Neural cell (in vitro differentiated cells): ENCODE results near the gene FGA. TPM values are rescaled to one million over a fixed set of nuclear protein-coding genes. Genes with fewer than 3 reads are reported as not detected.

Experiments used
- H2AFZ ChIP-seq: fragments of 200-600, 300-800 bp; sonication (generic), shearing (Covaris generic); 2 replicates; pipeline ENCODE4 v1.6.0; 2014; ENCODE audit warnings: low read depth, mild to moderate bottlenecking, antibody characterized with exemption, low read length, moderate library complexity
- H3F3A ChIP-seq: fragments of 200-600 bp; shearing (Covaris generic); 2 replicates; pipeline ENCODE4 v1.6.1; 2016; ENCODE audit warnings: mild to moderate bottlenecking, moderate library complexity, mixed read lengths, antibody characterized with exemption, low read length; ENCODE audit not compliant: insufficient read depth, poor library complexity, severe bottlenecking
- H3K27ac ChIP-seq: fragments of 200-600, 300-800 bp; sonication (generic), shearing (Covaris generic); 2 replicates; pipeline ENCODE4 v1.5.1; 2014; ENCODE audit warnings: mild to moderate bottlenecking, low read length, moderate library complexity
- H3K27me3 ChIP-seq: fragments of 300-800, 200-600 bp; sonication (generic), shearing (Covaris generic); 2 replicates; pipeline ENCODE4 v1.6.0; 2014; ENCODE audit warnings: mild to moderate bottlenecking, low read depth, low read length, moderate library complexity; ENCODE audit not compliant: insufficient read depth
- H3K36me3 ChIP-seq: fragments of 300-800, 200-600 bp; sonication (generic), shearing (Covaris generic); 2 replicates; pipeline ENCODE4 v1.5.1; 2014; ENCODE audit warnings: mild to moderate bottlenecking, antibody characterized with exemption, low read length, moderate library complexity; ENCODE audit not compliant: insufficient read depth
- H3K4me2 ChIP-seq: fragments of 300-800, 200-600 bp; sonication (generic), shearing (Covaris generic); 2 replicates; pipeline ENCODE4 v1.6.0; 2014; ENCODE audit warnings: mild to moderate bottlenecking, low read length
- H3K4me3 ChIP-seq: fragments of 300-800, 200-600 bp; sonication (generic), shearing (Covaris generic); 2 replicates; pipeline ENCODE4 v1.5.1; 2014; ENCODE audit warnings: mild to moderate bottlenecking, low read length, moderate library complexity
- H3K79me2 ChIP-seq: fragments of 200-600 bp; shearing (Covaris generic); replicated peaks from 2 replicates; pipeline ENCODE4 v1.6.0; 2014; ENCODE audit warnings: mild to moderate bottlenecking, low read length, moderate library complexity; ENCODE audit not compliant: insufficient read depth
- H3K9ac ChIP-seq: fragments of 300-800, 200-600 bp; sonication (generic), shearing (Covaris generic); 2 replicates; pipeline ENCODE4 v1.6.1; 2016; ENCODE audit warnings: mild to moderate bottlenecking, low read length, mixed read lengths
- H3K9me2 ChIP-seq: fragments of 200-600 bp; shearing (Covaris generic); 2 replicates; pipeline ENCODE4 v1.6.1; 2016; ENCODE audit warnings: mild to moderate bottlenecking, low read length, mixed read lengths; ENCODE audit not compliant: insufficient read depth
- H3K9me3 ChIP-seq: fragments of 200-600, 300-800 bp; sonication (generic), shearing (Covaris generic); 2 replicates; pipeline ENCODE4 v1.6.1; 2016; ENCODE audit warnings: mild to moderate bottlenecking, mixed run types, low read length, moderate library complexity, mixed read lengths
- H4K20me1 ChIP-seq: fragments of 200-600 bp; shearing (Covaris generic); 2 replicates; pipeline ENCODE4 v1.6.1; 2016; ENCODE audit warnings: mild to moderate bottlenecking, mixed run types; ENCODE audit not compliant: insufficient read depth
- EP300 ChIP-seq: fragments of 450-650 bp; conservative IDR thresholded peaks from 2 replicates; pipeline ENCODE4 v1.6.1; 2014; ENCODE audit warnings: antibody characterized with exemption, mild to moderate bottlenecking, moderate library complexity; ENCODE audit not compliant: poor library complexity, severe bottlenecking
- EZH2 ChIP-seq: fragments of 200-600, 300-800 bp; shearing (Covaris generic), sonication (generic); IDR thresholded peaks from 2 replicates; pipeline ENCODE4 v1.6.1; 2014; ENCODE audit warnings: antibody characterized with exemption, low read length, borderline replicate concordance, mild to moderate bottlenecking; ENCODE audit not compliant: insufficient read depth, poor library complexity, severe bottlenecking
- MXI1 ChIP-seq: fragments of 450-650 bp; conservative IDR thresholded peaks from 2 replicates; pipeline ENCODE4 v1.6.1; 2014; ENCODE audit warnings: antibody characterized with exemption, mild to moderate bottlenecking; ENCODE audit not compliant: poor library complexity, severe bottlenecking
- POLR2AphosphoS5 ChIP-seq: IDR thresholded peaks from 2 replicates; pipeline ENCODE4 v1.6.1; 2012
- RAD21 ChIP-seq: fragments of 450-650 bp; conservative IDR thresholded peaks from 2 replicates; pipeline ENCODE4 v1.6.1; 2014; ENCODE audit warnings: antibody characterized with exemption, mild to moderate bottlenecking, moderate library complexity
- SMC3 ChIP-seq: fragments of 450-650 bp; conservative IDR thresholded peaks from 2 replicates; pipeline ENCODE4 v1.6.1; 2014; ENCODE audit warnings: antibody characterized with exemption, mild to moderate bottlenecking, moderate library complexity; ENCODE audit not compliant: poor library complexity
- TAF1 ChIP-seq: IDR thresholded peaks from 2 replicates; pipeline ENCODE4 v1.6.1; 2012; ENCODE audit warnings: low read depth
- polyA plus RNA-seq: library from polyadenylated mRNA; depleted of rRNA; stranded (reverse); fragments of >200 nt; gene quantifications from 2 replicates; pipeline ENCODE4 v1.2.3, GENCODE V29; 2014
- TF ChIP-seq, protein P1 (sequence below): fragments of 450-650 bp; IDR thresholded peaks from 2 replicates; pipeline ENCODE4 v1.5.1; 2014; ENCODE audit warnings: antibody characterized with exemption, mild to moderate bottlenecking, moderate library complexity; ENCODE audit not compliant: poor library complexity, severe bottlenecking
- TF ChIP-seq, protein P2 (sequence below): IDR thresholded peaks from 2 replicates; pipeline ENCODE4 v1.6.1; 2012; ENCODE audit warnings: borderline replicate concordance

FGA gene
- polyA plus RNA-seq, 1 donor from 2014 or later: not detected

GRCh38 chr4:154616287-154616686 is 25.7 kb upstream of the FGA start:
- H3K4me2 ChIP-seq: no peak overlapping the region
- no peak overlapping the region for H2AFZ ChIP-seq
- H3K79me2 ChIP-seq: no peaks in the 10 kb centered on the region
- H3K9me2 ChIP-seq: no peaks in the 10 kb centered on the region
- no peaks in the 10 kb centered on the region for H3F3A ChIP-seq
- no peak overlapping the region for H3K9ac ChIP-seq
- H3K9me3 ChIP-seq: no peaks in the 10 kb centered on the region
- H3K27ac ChIP-seq: no peak overlapping the region
- no peak overlapping the region for H3K4me3 ChIP-seq
- no peaks in the 10 kb centered on the region for H4K20me1 ChIP-seq
- H3K36me3 ChIP-seq: no peaks in the 10 kb centered on the region
- TF ChIP-seq MXI1: no peak
- TF ChIP-seq EP300: no peak
- TF ChIP-seq POLR2AphosphoS5: no peak
- TF ChIP-seq EZH2: no peak
- TF ChIP-seq RAD21: no peak
- H3K27me3 ChIP-seq: no peaks in the 10 kb centered on the region

- Histone ChIP-seq H3K4me2 (no peak overlapping the region), H3K79me2 (no peaks in the 10 kb centered on the region), H3K36me3 (no peaks in the 10 kb centered on the region), H3K27ac (no peak overlapping the region), H3K9ac (no peak overlapping the region), H3F3A (no peaks in the 10 kb centered on the region), H2AFZ (no peak overlapping the region), H3K4me3 (no peak overlapping the region), H4K20me1 (no peaks in the 10 kb centered on the region), H3K27me3 (no peaks in the 10 kb centered on the region), H3K9me2 (no peaks in the 10 kb centered on the region), H3K9me3 (no peaks in the 10 kb centered on the region)
- TF ChIP-seq, protein P1, sequence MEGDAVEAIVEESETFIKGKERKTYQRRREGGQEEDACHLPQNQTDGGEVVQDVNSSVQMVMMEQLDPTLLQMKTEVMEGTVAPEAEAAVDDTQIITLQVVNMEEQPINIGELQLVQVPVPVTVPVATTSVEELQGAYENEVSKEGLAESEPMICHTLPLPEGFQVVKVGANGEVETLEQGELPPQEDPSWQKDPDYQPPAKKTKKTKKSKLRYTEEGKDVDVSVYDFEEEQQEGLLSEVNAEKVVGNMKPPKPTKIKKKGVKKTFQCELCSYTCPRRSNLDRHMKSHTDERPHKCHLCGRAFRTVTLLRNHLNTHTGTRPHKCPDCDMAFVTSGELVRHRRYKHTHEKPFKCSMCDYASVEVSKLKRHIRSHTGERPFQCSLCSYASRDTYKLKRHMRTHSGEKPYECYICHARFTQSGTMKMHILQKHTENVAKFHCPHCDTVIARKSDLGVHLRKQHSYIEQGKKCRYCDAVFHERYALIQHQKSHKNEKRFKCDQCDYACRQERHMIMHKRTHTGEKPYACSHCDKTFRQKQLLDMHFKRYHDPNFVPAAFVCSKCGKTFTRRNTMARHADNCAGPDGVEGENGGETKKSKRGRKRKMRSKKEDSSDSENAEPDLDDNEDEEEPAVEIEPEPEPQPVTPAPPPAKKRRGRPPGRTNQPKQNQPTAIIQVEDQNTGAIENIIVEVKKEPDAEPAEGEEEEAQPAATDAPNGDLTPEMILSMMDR: no peak
- TF ChIP-seq SMC3 (no peak), RAD21 (no peak), TAF1 (no peak), EP300 (no peak), EZH2 (no peak), MXI1 (no peak), POLR2AphosphoS5 (no peak)
- TF ChIP-seq, protein P2, sequence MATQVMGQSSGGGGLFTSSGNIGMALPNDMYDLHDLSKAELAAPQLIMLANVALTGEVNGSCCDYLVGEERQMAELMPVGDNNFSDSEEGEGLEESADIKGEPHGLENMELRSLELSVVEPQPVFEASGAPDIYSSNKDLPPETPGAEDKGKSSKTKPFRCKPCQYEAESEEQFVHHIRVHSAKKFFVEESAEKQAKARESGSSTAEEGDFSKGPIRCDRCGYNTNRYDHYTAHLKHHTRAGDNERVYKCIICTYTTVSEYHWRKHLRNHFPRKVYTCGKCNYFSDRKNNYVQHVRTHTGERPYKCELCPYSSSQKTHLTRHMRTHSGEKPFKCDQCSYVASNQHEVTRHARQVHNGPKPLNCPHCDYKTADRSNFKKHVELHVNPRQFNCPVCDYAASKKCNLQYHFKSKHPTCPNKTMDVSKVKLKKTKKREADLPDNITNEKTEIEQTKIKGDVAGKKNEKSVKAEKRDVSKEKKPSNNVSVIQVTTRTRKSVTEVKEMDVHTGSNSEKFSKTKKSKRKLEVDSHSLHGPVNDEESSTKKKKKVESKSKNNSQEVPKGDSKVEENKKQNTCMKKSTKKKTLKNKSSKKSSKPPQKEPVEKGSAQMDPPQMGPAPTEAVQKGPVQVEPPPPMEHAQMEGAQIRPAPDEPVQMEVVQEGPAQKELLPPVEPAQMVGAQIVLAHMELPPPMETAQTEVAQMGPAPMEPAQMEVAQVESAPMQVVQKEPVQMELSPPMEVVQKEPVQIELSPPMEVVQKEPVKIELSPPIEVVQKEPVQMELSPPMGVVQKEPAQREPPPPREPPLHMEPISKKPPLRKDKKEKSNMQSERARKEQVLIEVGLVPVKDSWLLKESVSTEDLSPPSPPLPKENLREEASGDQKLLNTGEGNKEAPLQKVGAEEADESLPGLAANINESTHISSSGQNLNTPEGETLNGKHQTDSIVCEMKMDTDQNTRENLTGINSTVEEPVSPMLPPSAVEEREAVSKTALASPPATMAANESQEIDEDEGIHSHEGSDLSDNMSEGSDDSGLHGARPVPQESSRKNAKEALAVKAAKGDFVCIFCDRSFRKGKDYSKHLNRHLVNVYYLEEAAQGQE: no peak
Measured at GRCh38 chr4:154615211-154615610, 24.7 kb upstream of the FGA start.

DNA sequence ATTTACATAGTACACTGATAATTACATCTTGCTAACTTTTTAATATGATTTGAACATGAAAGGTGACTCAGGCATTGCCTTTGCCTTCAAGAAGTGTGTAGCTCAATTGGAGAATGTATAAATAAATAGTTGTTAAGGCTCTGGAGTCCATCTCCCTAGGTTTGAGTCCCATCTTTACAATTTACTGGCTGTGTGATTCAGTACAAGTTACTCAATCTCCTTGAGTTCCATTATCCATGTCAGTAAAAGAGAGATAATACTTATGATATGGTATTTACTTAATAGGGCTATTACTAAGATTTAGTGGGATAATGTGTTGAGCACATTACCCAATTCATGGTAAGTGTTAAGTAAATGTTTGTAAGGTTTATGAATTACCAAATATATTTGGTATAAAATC is 23.8 kb upstream of the FGA start:
- no peaks in the 10 kb centered on the region for H3K9me3 ChIP-seq
- H3K27me3 ChIP-seq: no peaks in the 10 kb centered on the region
- H3K27ac ChIP-seq: no peak overlapping the region
- TF ChIP-seq EZH2 (no peak), TAF1 (no peak), RAD21 (no peak)
- TF ChIP-seq, protein P2: no peak
- no peaks in the 10 kb centered on the region for H3F3A ChIP-seq
- H3K36me3 ChIP-seq: no peaks in the 10 kb centered on the region
- no peaks in the 10 kb centered on the region for H4K20me1 ChIP-seq
- H3K9ac ChIP-seq: no peak overlapping the region
- H3K4me2 ChIP-seq: no peak overlapping the region
- H3K4me3 ChIP-seq: no peak overlapping the region
- no peaks in the 10 kb centered on the region for H3K79me2 ChIP-seq
- H2AFZ ChIP-seq: no peak overlapping the region
- H3K9me2 ChIP-seq: no peaks in the 10 kb centered on the region
